SHP77 treated with DMSO at 0.1 percent for 48 hours (cell line): ENCODE data around the gene HEBP2.
"Not testable (repeated sequence)": the region's sequence is repeated elsewhere in the genome, so short reads cannot be mapped to it uniquely, and the experiment has no call there.

Source experiments
- DNase-seq: peaks from one replicate; lab custom pipeline; 2025; lab: John Stamatoyannopoulos, UW

HEBP2 gene, protein sequence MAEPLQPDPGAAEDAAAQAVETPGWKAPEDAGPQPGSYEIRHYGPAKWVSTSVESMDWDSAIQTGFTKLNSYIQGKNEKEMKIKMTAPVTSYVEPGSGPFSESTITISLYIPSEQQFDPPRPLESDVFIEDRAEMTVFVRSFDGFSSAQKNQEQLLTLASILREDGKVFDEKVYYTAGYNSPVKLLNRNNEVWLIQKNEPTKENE

DNA sequence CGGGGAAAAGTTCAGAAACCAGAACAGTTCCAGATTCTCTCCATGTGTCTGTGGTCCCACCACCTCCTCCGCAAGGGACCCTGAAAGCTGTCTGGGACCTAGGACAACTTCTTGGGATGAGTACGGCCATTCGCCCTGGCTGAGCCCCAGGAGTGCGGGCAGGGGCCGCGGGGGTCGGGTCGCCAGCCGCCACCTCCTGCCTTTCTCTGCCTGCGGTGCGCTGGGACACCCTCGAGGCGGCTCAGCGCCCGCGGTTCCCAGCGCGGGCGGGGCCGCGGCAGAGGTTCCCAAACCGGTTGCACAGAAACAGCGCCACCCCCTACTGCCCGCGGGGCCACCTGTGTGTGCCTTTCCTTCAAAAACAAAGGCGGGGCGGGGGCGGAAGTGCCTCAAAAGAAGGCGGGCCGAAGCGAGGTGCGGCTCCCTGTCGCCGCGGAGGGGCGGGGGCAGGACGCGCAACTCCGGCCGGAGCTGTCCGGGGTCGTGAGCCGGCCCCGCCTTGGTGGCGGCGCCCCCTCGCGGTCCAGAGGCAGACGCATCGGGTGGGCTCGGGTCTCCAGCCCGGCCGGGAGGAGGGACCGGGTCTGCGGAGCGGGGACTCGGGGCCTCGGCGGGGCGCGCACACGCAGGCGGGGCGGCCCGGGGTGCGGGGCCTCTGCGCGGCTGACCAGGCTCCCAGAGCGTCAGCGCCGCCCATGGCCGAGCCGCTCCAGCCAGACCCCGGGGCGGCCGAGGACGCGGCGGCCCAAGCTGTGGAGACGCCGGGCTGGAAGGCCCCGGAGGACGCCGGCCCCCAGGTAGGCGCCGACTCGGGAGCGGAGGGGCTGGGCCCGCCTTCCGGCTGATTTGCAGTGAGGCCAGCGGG lies at the start of gene HEBP2:
Gene HEBP2 (plus strand): TSS at position 423 of the 865 bp plus-strand sequence. CDS start 273 bp downstream, at position 696.
- peak; percentile 89 for DNase-seq

DNA sequence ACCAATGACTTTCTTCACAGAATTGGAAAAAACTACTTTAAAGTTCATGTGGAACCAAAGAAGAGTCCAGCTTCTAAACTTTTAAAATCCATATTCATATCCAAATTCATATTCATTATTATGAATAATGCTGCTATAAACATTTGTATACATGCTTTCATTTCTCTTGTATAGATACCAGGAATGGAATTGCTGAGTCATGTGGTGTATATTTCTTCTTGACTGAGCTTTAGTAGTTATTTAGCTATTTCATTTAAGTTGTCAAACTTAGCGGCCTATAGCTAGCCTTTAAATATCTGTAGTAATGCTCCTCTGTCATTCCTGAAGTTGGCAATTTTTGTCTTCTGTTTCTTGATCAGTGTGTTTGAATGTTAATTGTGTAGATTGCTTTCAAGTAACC lies 46.1 kb upstream of the HEBP2 start:
- no peak for DNase-seq

DNA sequence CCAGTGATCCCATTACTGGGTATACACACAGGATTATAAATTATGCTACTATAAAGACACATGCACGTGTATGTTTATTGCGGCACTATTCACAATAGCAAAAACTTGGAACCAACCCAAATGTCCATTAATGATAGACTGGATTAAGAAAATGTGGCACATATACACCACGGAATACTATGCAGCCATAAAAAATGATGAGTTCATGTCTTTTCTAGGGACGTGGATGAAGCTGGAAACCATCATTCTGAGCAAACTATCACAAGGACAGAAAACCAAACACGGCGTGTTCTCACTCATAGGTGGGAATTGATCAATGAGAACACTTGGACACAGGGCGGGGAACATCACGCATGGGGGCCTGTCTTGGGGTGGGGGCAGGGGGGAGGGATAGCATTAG lies 35.3 kb upstream of the HEBP2 start:
- not testable (repeated sequence) for DNase-seq

DNA sequence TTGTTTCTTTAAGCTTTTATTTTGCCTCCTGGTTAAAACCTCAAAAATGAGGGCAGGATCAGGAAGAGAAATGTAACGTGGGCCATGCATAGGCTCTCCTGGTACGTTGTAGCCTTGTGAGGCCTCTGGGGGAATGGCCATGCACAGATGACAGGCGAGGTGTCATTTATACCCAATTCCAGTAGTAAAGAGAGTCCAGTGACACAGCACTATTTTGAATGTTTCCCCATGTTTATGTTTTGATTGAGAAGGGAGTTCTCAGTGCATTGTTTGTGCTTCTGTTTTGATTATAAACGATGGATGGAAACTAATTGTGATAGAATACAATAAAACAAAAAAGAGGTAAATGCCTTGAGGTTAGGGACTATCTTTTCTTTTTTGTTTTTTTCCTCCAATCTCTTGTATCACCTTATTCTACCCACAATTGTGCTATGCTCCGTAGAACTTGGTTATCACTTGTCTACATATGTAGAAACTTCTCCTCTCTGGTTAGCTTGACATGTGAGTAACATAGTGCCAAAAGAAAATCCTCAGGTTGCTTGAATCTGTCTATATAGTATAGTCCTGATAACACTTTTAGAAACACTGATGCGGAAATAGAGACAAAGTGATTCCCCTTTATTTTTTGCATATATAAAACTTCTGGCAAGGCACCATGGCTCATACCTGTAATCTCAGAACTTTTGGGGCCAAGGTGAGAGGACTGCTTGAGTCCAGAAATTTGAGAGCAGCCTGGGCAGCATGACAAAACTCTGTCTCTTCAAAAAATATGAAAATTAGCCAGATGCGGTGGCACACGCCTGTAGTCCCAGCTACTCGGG lies 33.2 kb upstream of the HEBP2 start:
- no peak for DNase-seq

DNA sequence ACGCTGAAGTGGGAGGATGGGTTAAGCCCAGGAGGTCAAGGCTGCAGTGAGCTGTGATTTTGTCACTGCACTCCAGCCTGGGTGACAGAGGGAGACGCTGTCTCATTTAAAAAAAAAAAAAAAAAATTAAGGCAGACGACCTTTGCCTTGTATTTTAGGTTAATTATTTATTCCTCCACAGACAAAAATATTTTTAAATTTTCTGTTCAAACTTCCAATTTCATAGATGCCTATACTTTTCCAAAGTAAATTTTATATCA lies 32.6 kb upstream of the HEBP2 start:
- no peak for DNase-seq

DNA sequence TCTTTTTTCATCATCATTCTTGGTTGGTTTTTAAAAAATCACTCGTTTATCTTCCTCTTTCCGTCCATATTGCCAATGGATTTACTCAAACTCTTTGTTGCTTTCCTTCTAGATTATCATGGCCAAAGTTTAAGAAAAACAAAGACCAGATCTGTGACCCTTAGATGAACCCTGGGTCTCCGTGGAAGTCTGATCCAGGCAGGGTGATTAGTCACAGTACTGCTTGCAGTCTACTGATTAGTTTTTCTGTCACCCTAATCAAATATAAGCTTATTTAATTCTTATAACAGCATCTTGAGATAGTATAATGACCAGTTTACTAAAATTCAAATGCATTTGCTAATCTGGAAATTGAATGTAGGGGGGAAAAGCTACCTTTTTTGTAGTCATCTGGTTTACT lies 32.3 kb upstream of the HEBP2 start:
- DNase-seq, result no peak

DNA sequence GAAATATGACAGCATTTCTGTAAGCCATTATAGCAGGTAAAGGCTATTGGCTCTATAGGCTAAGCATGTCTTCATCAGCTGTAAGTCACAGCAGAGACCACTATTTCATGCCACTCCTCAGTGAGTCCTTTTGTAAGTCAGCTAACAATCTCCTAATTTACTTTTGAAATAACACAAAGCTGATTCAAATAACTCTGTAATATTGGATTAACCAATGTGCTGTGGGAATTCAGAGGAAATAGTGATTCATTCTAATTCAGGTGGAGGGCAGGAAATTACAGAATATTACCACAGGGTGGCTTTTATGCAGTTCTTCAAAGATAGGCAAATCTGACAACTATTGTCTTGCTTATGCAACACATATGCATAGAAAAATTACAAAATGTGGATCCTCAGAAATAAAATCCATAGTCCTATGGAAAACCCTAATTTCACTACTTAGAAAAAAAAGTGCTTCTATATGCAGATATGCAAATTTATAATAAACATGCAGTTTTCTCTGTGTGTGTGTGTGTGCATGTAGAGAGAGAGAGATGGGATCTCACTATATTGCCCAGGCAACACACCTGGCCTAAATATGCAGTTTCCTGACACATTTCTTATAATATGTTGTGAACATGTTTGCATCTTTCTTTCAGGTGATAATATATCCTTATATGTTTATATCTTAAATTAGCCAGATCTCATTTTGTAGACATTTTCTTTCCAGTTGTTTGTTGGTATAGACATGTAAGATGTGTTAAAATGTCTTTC lies 31.1 kb upstream of the HEBP2 start:
- DNase-seq, result no peak

DNA sequence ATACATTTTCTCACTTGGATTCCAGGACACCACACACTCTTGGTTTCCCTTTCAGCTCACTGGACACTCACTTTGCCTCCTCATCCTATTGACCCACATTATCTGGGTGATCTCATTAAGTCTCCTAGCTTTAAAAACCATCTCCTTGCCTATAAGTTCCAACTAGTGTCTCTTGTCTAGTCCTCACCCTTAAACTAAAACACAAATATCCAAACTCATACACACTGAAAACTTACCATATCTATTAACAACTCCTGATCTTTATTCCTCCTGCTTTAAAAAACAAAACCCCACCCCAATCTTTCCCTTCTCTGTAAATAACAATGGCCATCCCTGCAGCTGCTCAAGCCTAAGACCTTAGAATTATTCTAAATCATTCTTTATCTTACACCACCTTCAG lies 29.8 kb upstream of the HEBP2 start:
- no peak for DNase-seq

DNA sequence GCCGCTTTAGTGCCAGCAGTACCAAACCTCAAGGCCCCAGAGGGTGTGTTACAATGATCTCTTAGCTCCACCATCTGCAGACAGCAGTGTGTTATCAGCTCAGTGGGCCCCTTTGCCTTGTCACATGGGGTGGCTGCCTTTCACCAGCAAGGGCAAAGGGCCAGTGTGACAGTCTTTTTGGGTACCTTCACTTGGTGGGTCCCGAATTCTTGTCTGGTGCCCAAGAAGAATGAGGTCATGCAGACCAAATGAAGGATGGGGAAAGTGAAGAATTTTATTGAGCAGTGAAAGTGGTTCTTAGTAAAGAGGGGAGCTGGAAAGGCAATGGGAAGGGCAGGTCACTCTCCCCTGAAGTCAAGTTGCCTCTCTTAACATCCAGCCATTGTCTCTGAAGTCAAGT lies 29.2 kb upstream of the HEBP2 start:
- no peak for DNase-seq

DNA sequence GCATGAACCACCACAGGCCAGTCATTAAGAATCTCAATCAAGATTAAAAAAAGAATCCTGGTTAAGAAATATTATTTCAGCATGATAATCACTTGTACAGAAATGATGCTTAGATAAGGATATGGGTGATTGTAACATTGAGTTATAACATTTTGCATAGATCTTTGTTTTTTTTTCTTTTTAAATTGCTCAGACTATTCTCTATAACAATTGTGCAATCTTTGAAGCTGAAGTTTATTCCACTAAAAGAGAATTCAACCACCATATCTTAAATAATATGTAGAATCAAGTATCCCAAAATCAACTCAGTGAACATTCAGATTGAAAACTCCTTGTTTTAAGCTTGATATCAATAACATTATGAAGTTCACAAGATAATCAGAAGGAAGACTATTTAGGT lies 27.0 kb upstream of the HEBP2 start:
- DNase-seq, result no peak

DNA sequence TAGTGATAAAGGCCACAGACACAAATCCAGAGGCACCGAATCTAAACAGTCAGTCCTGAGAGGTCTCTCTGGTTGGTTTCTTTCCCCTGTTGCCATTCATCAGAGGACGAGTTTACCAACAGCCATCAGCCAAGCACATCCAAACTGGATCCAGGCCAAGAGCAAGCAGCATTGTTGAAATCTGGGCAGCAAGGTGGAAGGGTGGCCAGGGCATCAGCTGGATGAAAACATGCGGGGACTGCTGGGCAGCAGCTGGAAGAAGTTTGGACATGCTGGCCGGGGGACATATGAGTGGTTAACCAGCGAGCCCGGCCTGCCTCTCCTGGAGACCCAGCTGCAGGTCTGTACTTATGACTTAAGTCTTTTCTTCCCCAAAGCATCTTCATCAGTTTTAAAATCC lies 26.2 kb upstream of the HEBP2 start, which contains the start of gene SMIM28:
Gene SMIM28 (plus strand): TSS at position 62 of the 400 bp plus-strand sequence. CDS start 168 bp downstream, at position 230.
- DNase-seq, result peak; percentile 55

DNA sequence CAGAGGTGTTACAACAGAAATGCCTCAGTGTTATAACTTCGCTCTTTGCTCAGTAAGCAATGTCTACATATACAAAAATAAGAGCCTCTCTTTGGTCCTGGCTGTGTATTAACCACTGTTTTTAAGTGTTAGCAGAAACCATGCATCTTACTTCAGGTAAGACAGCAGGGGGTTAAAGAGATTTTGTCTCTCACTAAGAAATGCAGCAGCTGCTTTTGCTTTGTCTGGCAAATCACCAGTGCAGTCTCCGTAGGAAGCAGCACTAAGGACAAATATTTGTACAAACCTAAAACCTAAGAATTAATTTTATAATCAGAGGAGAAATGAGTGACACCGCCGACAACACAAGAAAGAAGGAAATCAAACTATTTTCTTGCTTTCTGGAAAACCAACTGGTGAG lies 25.6 kb upstream of the HEBP2 start:
- DNase-seq, result no peak

DNA sequence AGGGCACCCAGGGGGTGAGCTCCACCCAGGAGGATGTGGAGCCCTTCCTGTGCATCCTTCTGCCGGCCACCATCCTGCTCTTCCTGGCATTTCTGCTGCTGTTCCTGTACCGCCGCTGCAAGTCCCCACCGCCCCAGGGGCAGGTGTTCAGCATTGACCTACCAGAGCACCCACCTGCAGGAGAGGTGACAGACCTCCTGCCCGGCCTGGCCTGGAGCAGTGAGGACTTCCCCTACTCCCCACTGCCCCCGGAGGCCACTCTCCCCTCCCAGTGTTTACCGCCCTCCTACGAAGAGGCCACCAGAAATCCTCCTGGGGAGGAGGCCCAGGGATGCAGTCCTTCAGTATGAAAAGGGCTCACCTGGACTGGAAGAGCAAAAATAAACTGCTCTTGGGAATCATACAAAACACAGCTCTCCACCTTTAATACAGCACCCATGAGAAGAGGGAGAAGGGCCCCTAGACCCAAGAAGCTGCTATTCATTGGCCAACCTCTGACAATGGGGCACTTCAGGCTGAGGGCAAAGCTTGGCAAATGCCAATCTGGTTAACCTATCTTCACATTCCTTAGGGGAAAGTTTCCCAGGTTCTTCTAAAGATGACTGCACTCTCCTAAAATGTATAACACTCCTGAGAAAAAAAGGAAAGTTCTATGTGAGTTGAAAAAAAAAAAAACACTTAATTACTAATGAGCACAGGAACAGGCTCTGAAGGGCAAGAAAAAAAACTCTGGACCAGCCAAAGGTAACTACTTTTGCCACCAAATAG lies 21.3 kb upstream of the HEBP2 start:
- DNase-seq, result no peak

DNA sequence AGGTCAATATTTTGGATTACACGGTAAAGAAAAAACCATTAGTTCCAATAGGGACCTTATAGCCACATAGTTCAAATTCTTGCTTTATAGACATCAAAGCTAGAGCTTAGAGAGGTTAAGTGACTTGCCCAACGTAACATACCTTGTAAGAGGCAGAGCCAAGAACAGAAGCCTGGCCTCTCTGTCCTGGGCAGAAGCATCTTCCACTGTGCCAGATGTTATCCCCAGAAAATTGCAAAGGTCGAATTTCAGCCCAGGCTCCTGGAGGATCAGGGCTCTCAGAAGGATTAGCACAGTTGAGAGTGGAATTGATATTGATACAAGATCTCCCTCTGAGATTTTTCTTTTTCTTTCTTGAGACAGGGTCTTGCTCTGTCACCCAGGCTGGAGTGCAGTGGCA lies 20.2 kb upstream of the HEBP2 start:
- no peak for DNase-seq

DNA sequence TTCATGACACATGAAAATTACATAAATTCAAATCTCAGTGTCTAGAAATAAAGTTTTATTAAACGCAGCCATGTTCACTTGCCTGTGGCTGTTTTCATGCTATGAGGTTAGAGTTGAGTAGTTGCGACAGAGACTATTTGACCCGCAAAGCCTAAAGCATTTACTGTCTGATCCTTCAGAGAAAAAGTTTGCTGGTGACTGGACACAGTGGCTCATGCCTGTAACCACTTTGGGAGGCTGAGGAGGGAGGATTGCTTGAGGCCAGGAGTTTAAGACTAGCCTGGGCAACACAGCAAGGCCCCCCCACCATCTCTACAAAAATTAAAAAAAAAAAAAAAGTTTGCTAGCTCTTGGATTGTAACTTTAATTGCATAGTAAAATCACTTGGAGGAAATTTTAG lies 17.1 kb upstream of the HEBP2 start:
- DNase-seq, result no peak

DNA sequence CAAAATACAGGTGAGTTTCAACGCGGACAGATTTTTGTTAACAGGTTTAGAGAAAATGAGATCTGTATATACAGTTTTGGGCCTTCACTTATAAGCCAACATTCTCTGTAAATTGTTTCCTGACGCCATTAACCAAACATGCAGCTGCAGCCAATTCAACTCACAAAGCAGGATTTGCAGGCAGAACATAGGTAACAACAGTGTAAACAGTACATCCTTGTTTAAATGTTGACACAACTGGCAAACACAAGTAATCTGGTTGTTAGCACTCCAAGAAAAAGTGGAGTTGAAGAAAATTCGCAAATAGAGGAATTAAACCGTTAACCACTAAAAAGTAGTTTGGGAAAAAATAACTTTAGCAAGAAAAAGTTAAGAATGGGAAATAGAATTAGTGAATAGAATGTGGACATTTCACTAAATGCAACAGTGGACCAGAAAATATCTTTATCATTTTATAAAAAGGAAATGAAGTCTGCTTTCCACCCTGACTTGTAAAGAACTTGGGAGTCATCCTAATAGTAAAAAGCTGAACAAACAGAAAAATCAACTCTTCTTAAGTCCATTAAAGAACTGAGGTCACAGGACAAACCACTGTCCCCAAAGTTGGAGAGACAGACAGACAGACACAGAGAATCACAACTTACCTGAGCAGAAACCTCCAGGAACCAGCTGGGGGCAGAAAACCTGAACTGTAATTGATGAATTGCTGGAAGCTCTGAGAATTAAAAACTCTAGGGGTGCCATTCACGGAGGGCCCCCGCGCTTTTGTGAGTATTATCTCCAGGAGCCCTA lies 16.2 kb upstream of the HEBP2 start:
- peak; percentile 38 for DNase-seq

DNA sequence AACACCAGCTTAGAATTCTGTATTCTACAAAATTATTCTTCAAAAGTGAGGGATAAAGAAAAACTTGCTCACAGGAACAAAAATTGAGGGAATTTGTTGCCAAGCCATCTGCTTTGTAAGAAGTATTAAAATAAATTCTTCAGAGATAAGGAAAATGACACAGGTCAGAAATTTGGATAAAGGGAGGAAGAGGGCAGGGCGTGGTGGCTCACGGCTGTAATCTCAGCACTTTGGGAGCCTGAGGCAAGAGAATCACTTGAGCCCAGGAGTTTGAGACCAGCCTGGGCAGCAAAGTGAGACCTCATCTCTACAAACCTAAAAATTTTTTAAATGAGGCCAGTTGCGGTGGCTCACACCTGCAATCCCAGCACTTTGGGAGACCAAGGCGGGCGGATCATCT lies 14.5 kb upstream of the HEBP2 start:
- DNase-seq, result no peak

DNA sequence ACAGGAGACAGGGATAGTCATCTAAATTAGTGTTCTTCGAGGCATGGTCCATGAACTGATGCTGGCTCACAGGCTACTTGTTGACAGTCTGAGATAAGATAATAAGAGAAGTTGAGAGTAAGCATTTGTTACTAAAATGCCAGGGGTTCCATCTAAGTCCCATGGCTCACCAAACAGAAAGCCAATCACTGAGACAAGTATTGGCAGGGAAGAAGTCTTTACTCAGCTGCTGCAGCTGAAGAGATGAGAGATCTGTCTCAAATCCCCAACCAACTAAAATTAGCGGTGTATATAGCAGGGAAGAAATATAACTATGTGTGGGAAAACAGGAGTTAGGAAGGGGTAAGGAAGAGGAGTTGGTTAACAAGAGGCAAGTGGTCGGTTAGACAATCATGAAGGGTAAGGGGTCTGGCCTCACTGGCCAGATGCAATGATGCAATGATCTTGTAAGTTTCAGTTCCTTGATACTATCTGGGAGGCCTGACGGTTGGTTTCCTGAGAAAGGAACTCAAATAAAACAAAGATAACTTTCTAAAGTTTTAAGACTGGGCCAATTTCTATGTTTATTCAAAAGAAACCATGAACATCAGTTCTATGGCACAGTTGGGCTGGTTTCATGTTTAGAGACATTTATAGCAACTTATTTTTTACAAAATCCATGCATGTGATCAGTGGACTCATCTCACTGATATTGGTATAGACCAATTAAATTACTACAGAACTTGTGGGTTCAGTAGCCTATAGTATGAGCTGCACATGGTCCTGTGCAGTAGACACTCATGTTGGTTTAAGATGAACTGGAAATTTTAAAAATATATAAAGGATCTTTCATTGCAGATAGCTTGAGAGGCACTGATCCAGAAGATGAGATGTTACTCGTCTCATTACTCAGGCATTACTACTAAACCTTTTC lies 9.9 kb upstream of the HEBP2 start:
- DNase-seq, result no peak

DNA sequence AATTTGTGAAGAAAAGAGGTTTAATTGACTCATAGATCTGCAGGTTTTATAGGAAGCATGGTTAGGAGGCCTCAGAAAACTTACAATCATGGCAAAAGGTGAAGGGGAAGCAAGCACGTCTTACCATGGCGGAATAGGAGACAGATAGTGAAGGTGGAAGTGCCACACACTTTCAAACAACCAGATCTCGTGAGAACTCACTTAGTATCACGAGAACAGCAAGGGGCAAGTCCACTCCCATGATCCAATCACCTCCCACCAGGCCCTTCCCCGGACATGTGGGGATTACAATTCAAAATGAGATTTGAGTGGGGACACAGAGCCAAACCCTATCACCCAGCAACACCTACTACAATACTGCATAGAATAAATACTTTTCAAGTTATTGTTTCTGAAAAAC lies 7.3 kb upstream of the HEBP2 start:
- no peak for DNase-seq
